HepG2 (cell line): ENCODE measurements around the gene ZFYVE21. TPM values are rescaled to one million over a fixed set of nuclear protein-coding genes. Genes with fewer than 3 reads are reported as not detected.

Experiments
- ATF1 ChIP-seq: IDR thresholded peaks from 2 replicates; pipeline ENCODE4 v1.6.1; 2016; ENCODE audit warnings: mild to moderate bottlenecking, control low read depth
- CEBPG ChIP-seq: IDR thresholded peaks from 2 replicates; pipeline ENCODE4 v1.6.1; 2016
- MED13 ChIP-seq: sonication (generic); formaldehyde crosslinking; IDR thresholded peaks from 2 replicates; pipeline ENCODE4 v1.5.0; 2020; ENCODE audit warnings: missing genetic modification reagents
- MTA3 ChIP-seq: sonication (generic); formaldehyde crosslinking; IDR thresholded peaks from 2 replicates; pipeline ENCODE4 v1.4.0; 2020; ENCODE audit warnings: missing genetic modification reagents
- NBN ChIP-seq: fragments of 450-650 bp; conservative IDR thresholded peaks from 2 replicates; pipeline ENCODE4 v1.6.1; 2017
- POLR2AphosphoS2 ChIP-seq: IDR thresholded peaks from 2 replicates; pipeline ENCODE4 v1.6.1; 2011; ENCODE audit warnings: low read depth, low read length, improper control_type of control experiment
- PTBP1 ChIP-seq: fragments of 200-400 bp; formaldehyde crosslinking; IDR thresholded peaks from 2 replicates; pipeline ENCODE4 v1.6.1; 2018; ENCODE audit warnings: low read length, low read depth; ENCODE audit not compliant: poor library complexity, severe bottlenecking
- RFXAP ChIP-seq: sonication (generic); formaldehyde crosslinking; IDR thresholded peaks from 2 replicates; pipeline ENCODE4 v1.4.0; 2020; ENCODE audit warnings: missing genetic modification reagents, borderline replicate concordance
- SPEN ChIP-seq: sonication (generic); formaldehyde crosslinking; IDR thresholded peaks from 2 replicates; pipeline ENCODE4 v1.5.1; 2020; ENCODE audit warnings: low read depth, mild to moderate bottlenecking, missing genetic modification reagents
- ZBTB38 ChIP-seq: sonication (generic); formaldehyde crosslinking; IDR thresholded peaks from 2 replicates; pipeline ENCODE4 v1.5.1; 2020; ENCODE audit warnings: mild to moderate bottlenecking, missing genetic modification reagents
- ZFY ChIP-seq: sonication (generic); formaldehyde crosslinking; IDR thresholded peaks from 2 replicates; pipeline ENCODE4 v1.4.0; 2020; ENCODE audit warnings: missing genetic modification reagents
- ZIK1 ChIP-seq: sonication (generic); formaldehyde crosslinking; IDR thresholded peaks from 2 replicates; pipeline ENCODE4 v1.5.0; 2020; ENCODE audit warnings: mild to moderate bottlenecking, low read depth, missing genetic modification reagents, borderline replicate concordance
- ZNF230 ChIP-seq: sonication (generic); formaldehyde crosslinking; IDR thresholded peaks from 2 replicates; pipeline ENCODE4 v1.4.0; 2020; ENCODE audit warnings: mild to moderate bottlenecking, missing genetic modification reagents
- ZNF747 ChIP-seq: sonication (generic); formaldehyde crosslinking; IDR thresholded peaks from 2 replicates; pipeline ENCODE4 v1.8.1; 2023; ENCODE audit warnings: missing genetic modification reagents, mild to moderate bottlenecking, borderline replicate concordance
- ZNF788 ChIP-seq: sonication (generic); formaldehyde crosslinking; IDR thresholded peaks from 2 replicates; pipeline ENCODE4 v1.5.0; 2020; ENCODE audit warnings: mild to moderate bottlenecking, missing genetic modification reagents, borderline replicate concordance
- ZNF879 ChIP-seq: sonication (generic); formaldehyde crosslinking; IDR thresholded peaks from 2 replicates; pipeline ENCODE4 v1.8.1; 2023; ENCODE audit warnings: missing genetic modification reagents
- ZNF883 ChIP-seq: sonication (generic); formaldehyde crosslinking; IDR thresholded peaks from 2 replicates; pipeline ENCODE4 v1.5.1; 2020; ENCODE audit warnings: mild to moderate bottlenecking, missing genetic modification reagents; ENCODE audit errors: not compliant biosample characterization
- polyA plus RNA-seq, 8 experiments: library from polyadenylated mRNA; depleted of rRNA in 3 of 8; stranded (reverse) in 7 of 8; unstranded in 1 of 8; fragments of >200 nt; fragmentation: Illumina TruSeq in 4 of 8; extraction: Trizol in 4 of 8; gene quantifications; 2 replicates each; pipeline versions ENCODE4 v1.2.1 to v1.2.3, GENCODE V29; 2011 to 2016; ENCODE audit warnings: low read depth in 4 of 8, missing spikeins in 1 of 8, mixed read lengths in 1 of 8; ENCODE audit not compliant: insufficient read depth in 1 of 8
- total RNA-seq, 5 experiments: library from RNA; depleted of rRNA; stranded (reverse); fragments of >200 nt; fragmentation: Illumina TruSeq; extraction: Trizol; gene quantifications; 2 replicates each; pipeline ENCODE4 v1.2.3, GENCODE V29; 2016; ENCODE audit warnings: low read depth in 1 of 5
- TF ChIP-seq, protein P1 (sequence below): sonication (generic); formaldehyde crosslinking; IDR thresholded peaks from 2 replicates; pipeline ENCODE4 v1.4.0; 2020; ENCODE audit warnings: mild to moderate bottlenecking, missing genetic modification reagents
- TF ChIP-seq, protein P2 (sequence below): sonication (generic); formaldehyde crosslinking; IDR thresholded peaks from 2 replicates; pipeline ENCODE4 v1.4.0; 2020; ENCODE audit warnings: missing genetic modification reagents
- TF ChIP-seq, protein P3 (sequence below): sonication (generic); formaldehyde crosslinking; IDR thresholded peaks from 2 replicates; pipeline ENCODE4 v1.8.1; 2023; ENCODE audit warnings: mild to moderate bottlenecking, inconsistent platforms, moderate library complexity, missing genetic modification reagents, borderline replicate concordance
- TF ChIP-seq, protein P4 (sequence below): IDR thresholded peaks from 2 replicates; pipeline ENCODE4 v1.6.1; 2018; ENCODE audit warnings: missing genetic modification reagents
- TF ChIP-seq, protein P5 (sequence below): sonication (generic); formaldehyde crosslinking; conservative IDR thresholded peaks from 2 replicates; pipeline ENCODE4 v1.4.0; 2020; ENCODE audit warnings: missing genetic modification reagents

Gene ZFYVE21
- total and polyA plus RNA-seq, 2 of the 13 experiments (the other 11 are each of a cell fraction or from before 2014, with no cell fraction given), result 34.3 to 34.4 TPM

DNA sequence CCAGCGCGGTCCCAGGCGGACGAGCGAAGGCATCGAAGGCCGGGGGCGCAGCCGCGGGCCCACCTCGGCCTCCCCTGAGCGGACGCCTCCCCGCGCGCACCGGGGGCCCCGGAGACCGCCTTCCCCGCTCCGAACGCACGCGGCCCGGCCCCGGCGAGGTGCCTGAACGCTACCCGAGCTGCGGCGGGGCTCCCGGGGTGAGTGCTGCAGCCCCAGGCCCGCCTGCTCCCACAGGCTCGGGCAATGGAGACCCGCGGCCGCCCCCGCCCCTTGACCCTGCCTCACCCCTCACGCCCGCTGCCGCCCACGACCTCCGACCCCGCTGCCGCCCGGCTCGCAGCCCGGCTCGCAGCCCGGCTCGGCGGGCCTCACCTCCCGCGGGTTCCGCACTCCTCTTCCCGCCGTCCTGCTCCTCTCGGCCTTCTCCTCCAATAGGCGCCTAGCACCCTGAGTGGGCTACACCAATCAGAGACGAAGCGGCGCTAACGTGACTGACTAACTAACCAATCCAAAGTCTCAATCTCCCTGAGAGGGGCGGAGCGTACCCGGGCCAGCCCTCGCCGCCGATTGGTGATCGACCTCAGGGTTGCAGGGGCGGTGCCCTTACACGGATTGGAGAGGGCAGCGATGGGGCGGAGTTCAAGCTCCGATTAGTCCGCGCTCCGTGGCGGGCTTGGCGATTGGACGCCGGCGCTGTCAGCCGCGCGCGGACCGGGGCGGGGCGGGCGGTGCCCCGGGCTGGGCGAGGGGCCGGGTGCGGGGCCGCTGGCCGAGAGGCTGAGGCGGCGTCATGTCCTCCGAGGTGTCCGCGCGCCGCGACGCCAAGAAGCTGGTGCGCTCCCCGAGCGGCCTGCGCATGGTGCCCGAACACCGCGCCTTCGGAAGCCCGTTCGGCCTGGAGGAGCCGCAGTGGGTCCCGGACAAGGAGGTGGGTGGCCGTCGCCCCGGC, at the start of gene ZFYVE21, which contains the start of gene XRCC3 (continued):
- TF ChIP-seq ZIK1 (no peak), CEBPG (CRISPR knock-in tag) (no peak), POLR2AphosphoS2 (no peak), ZNF883 (CRISPR knock-in tag) (no peak), MED13 (CRISPR knock-in tag) (no peak), ZFY (CRISPR knock-in tag) (peak; percentile 85), ATF1 (CRISPR knock-in tag) (0 out of 2 replicates have a peak, but pooled peaks have one; percentile 20), ZNF747 (CRISPR knock-in tag) (no peak), NBN (no peak), SPEN (CRISPR knock-in tag) (no peak; the same call in 1 of the 2 replicates), ZNF879 (CRISPR knock-in tag) (no peak), MTA3 (CRISPR knock-in tag) (no peak), RFXAP (CRISPR knock-in tag) (peak; percentile 71; the same call in 1 of the 2 replicates), ZNF788 (CRISPR knock-in tag) (peak; percentile 35; the same call in 1 of the 2 replicates), PTBP1 (no peak), ZBTB38 (CRISPR knock-in tag) (peak; percentile 67), ZNF230 (CRISPR knock-in tag) (no peak)
- TF ChIP-seq, protein P1, sequence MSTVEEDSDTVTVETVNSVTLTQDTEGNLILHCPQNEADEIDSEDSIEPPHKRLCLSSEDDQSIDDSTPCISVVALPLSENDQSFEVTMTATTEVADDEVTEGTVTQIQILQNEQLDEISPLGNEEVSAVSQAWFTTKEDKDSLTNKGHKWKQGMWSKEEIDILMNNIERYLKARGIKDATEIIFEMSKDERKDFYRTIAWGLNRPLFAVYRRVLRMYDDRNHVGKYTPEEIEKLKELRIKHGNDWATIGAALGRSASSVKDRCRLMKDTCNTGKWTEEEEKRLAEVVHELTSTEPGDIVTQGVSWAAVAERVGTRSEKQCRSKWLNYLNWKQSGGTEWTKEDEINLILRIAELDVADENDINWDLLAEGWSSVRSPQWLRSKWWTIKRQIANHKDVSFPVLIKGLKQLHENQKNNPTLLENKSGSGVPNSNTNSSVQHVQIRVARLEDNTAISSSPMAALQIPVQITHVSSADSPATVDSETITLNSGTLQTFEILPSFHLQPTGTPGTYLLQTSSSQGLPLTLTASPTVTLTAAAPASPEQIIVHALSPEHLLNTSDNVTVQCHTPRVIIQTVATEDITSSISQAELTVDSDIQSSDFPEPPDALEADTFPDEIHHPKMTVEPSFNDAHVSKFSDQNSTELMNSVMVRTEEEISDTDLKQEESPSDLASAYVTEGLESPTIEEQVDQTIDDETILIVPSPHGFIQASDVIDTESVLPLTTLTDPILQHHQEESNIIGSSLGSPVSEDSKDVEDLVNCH (CRISPR knock-in tag), result no peak
- TF ChIP-seq, protein P2, sequence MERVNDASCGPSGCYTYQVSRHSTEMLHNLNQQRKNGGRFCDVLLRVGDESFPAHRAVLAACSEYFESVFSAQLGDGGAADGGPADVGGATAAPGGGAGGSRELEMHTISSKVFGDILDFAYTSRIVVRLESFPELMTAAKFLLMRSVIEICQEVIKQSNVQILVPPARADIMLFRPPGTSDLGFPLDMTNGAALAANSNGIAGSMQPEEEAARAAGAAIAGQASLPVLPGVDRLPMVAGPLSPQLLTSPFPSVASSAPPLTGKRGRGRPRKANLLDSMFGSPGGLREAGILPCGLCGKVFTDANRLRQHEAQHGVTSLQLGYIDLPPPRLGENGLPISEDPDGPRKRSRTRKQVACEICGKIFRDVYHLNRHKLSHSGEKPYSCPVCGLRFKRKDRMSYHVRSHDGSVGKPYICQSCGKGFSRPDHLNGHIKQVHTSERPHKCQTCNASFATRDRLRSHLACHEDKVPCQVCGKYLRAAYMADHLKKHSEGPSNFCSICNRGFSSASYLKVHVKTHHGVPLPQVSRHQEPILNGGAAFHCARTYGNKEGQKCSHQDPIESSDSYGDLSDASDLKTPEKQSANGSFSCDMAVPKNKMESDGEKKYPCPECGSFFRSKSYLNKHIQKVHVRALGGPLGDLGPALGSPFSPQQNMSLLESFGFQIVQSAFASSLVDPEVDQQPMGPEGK (CRISPR knock-in tag), result no peak
- TF ChIP-seq, protein P3, sequence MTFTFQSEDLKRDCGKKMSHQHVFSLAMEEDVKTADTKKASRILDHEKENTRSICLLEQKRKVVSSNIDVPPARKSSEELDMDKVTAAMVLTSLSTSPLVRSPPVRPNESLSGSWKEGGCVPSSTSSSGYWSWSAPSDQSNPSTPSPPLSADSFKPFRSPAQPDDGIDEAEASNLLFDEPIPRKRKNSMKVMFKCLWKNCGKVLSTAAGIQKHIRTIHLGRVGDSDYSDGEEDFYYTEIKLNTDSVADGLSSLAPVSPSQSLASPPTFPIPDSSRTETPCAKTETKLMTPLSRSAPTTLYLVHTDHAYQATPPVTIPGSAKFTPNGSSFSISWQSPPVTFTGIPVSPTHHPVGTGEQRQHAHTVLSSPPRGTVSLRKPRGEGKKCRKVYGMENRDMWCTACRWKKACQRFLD (CRISPR knock-in tag), result 0 out of 2 replicates have a peak, but pooled peaks have one; percentile 52
- TF ChIP-seq, protein P4, sequence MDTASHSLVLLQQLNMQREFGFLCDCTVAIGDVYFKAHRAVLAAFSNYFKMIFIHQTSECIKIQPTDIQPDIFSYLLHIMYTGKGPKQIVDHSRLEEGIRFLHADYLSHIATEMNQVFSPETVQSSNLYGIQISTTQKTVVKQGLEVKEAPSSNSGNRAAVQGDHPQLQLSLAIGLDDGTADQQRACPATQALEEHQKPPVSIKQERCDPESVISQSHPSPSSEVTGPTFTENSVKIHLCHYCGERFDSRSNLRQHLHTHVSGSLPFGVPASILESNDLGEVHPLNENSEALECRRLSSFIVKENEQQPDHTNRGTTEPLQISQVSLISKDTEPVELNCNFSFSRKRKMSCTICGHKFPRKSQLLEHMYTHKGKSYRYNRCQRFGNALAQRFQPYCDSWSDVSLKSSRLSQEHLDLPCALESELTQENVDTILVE (CRISPR knock-in tag), result no peak
- TF ChIP-seq, protein P5, sequence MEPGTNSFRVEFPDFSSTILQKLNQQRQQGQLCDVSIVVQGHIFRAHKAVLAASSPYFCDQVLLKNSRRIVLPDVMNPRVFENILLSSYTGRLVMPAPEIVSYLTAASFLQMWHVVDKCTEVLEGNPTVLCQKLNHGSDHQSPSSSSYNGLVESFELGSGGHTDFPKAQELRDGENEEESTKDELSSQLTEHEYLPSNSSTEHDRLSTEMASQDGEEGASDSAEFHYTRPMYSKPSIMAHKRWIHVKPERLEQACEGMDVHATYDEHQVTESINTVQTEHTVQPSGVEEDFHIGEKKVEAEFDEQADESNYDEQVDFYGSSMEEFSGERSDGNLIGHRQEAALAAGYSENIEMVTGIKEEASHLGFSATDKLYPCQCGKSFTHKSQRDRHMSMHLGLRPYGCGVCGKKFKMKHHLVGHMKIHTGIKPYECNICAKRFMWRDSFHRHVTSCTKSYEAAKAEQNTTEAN, result no peak
